NCI-H1694 (cell line): ENCODE measurements around the gene MEGF8.

ENCODE experiments used
- DNase-seq: peaks from one replicate; lab custom pipeline; 2025; lab: John Stamatoyannopoulos, UW

The MEGF8 gene

GRCh38 chr19:42325308-42325895, at the start of gene MEGF8:
TSS of gene MEGF8 (plus strand) at chr19:42325635. CDS start at chr19:42326244, 609 bp downstream.
- DNase-seq = peak; percentile 99

GRCh38 chr19:42276284-42276683, 49.2 kb upstream of the MEGF8 start:
- no peak for DNase-seq

- DNase-seq = no peak
Measured at GRCh38 chr19:42276821-42277220, 48.6 kb upstream of the MEGF8 start.

GRCh38 chr19:42277821-42278451, 47.5 kb upstream of the MEGF8 start:
- peak; percentile 51 for DNase-seq

- DNase-seq = no peak
Measured at GRCh38 chr19:42278452-42279154, 46.8 kb upstream of the MEGF8 start.

GRCh38 chr19:42279155-42279901, 46.1 kb upstream of the MEGF8 start:
- no peak for DNase-seq

- DNase-seq = peak; percentile 89
Measured at GRCh38 chr19:42279902-42280814, 45.3 kb upstream of the MEGF8 start.

- peak; percentile 75 for DNase-seq
Measured at GRCh38 chr19:42280815-42281145, 44.7 kb upstream of the MEGF8 start.

- DNase-seq = peak; percentile 71
Measured at GRCh38 chr19:42281146-42281826, 44.1 kb upstream of the MEGF8 start.

GRCh38 chr19:42281827-42282762, 43.3 kb upstream of the MEGF8 start:
- no peak for DNase-seq

- no peak for DNase-seq
Measured at GRCh38 chr19:42282819-42283187, 42.6 kb upstream of the MEGF8 start.

GRCh38 chr19:42283188-42284065, 42.0 kb upstream of the MEGF8 start:
- peak; percentile 87 for DNase-seq

GRCh38 chr19:42284066-42284501, 41.4 kb upstream of the MEGF8 start:
- peak; percentile 38 for DNase-seq

GRCh38 chr19:42284591-42285341, 40.7 kb upstream of the MEGF8 start:
- DNase-seq = no peak

- no peak for DNase-seq
Measured at GRCh38 chr19:42285541-42285941, 39.9 kb upstream of the MEGF8 start.

GRCh38 chr19:42285988-42286348, 39.5 kb upstream of the MEGF8 start:
- no peak for DNase-seq

- DNase-seq = no peak
Measured at GRCh38 chr19:42286349-42287016, 39.0 kb upstream of the MEGF8 start.
